K562 (cell line): ENCODE results near the gene SDC1. TPM values are rescaled to one million over a fixed set of nuclear protein-coding genes. Genes with fewer than 3 reads are reported as not detected.
A peak's percentile ranks its signal among the peaks of the same experiment; 100 is the strongest.

Source experiments
- ATAC-seq: fragments of 200-7000 bp; cut with Tn5 transposase; 3 replicates; pipeline ENCODE4 v1.9.1; 2020; ENCODE audit warnings: moderate library complexity
- BruUV-seq: library from RNA; stranded (reverse); fragments of 400-500 nt; replicated peaks from 2 replicates; lab custom pipeline; 2021; lab: Mats Ljungman, UMichigan
- CTCF ChIA-PET: fragments of 300-600 bp; formaldehyde crosslinking; extraction: SDS; loops from one replicate; lab custom pipeline; 2021; ENCODE audit warnings: low intra/inter-chr PET ratio; lab: Yijun Ruan, JAX
- POLR2A ChIA-PET: fragments of 300-600, 350-650 bp; sonication (Branson Sonifier 250); formaldehyde crosslinking; extraction: SDS; loops from one replicate; lab custom pipeline; 2021; ENCODE audit warnings: antibody characterized with exemption, inconsistent platforms; lab: Yijun Ruan, JAX
- DNase-seq, 4 experiments: peaks; one replicate each; pipeline versions ENCODE4 v3.0.0 to v3.0.0-alpha.2; 2011 to 2018; ENCODE audit warnings: low spot score in 3 of 4, mixed read lengths in 3 of 4; ENCODE audit errors: extremely low read depth in 1 of 4
- FAIRE-seq: peaks from 2 replicates; lab custom pipeline; 2011; peaks lifted over from hg19 to GRCh38; lab: Jason Lieb, UNC
- H2AFZ ChIP-seq: 2 replicates; pipeline ENCODE4 v1.6.0; 2011; ENCODE audit warnings: low read depth, low read length, control low read depth, inconsistent platforms
- H3K27ac ChIP-seq: fragments of 200-600 bp; 3 replicates; pipeline ENCODE4 v1.8.0; 2011; ENCODE audit warnings: low read depth, mild to moderate bottlenecking, control low read depth, inconsistent platforms, low read length, moderate library complexity, mixed read lengths; ENCODE audit errors: extremely low read depth
- H3K27me3 ChIP-seq, 2 experiments: fragments of 300-600 bp in 1 of 2; 2 replicates in 1 of 2; 3 replicates in 1 of 2; pipeline versions ENCODE4 v1.6.0 to v1.8.0; 2011; ENCODE audit warnings: inconsistent platforms in 2 of 2, low read length in 2 of 2, mild to moderate bottlenecking in 1 of 2, mixed read lengths in 1 of 2, moderate library complexity in 1 of 2; ENCODE audit not compliant: control insufficient read depth in 2 of 2, insufficient read depth in 2 of 2
- H3K36me3 ChIP-seq: fragments of 300-600 bp; 3 replicates; pipeline ENCODE4 v1.8.0; 2011; ENCODE audit warnings: mild to moderate bottlenecking, low read length, inconsistent platforms; ENCODE audit not compliant: control insufficient read depth, insufficient read depth
- H3K4me1 ChIP-seq, 2 experiments: fragments of 200-600 bp in 1 of 2; replicated peaks in 1 of 2; 2 replicates in 1 of 2; 3 replicates in 1 of 2; pipeline versions ENCODE4 v1.5.1 to v1.8.0; 2011; ENCODE audit warnings: inconsistent platforms in 2 of 2, low read length in 2 of 2, mild to moderate bottlenecking in 1 of 2, mixed read lengths in 1 of 2, moderate library complexity in 1 of 2; ENCODE audit not compliant: control insufficient read depth in 2 of 2, insufficient read depth in 2 of 2
- H3K4me2 ChIP-seq: 2 replicates; pipeline ENCODE4 v1.6.1; 2011; ENCODE audit warnings: low read length, control low read depth, inconsistent platforms, mixed read lengths; ENCODE audit not compliant: insufficient read depth
- H3K4me3 ChIP-seq: fragments of 200-600 bp; sonication (generic), shearing (Covaris generic); 2 replicates; pipeline ENCODE4 v1.5.1; 2016; ENCODE audit warnings: control low read depth, inconsistent platforms
- H3K79me2 ChIP-seq: fragments of 200-600 bp; 3 replicates; pipeline ENCODE4 v1.8.0; 2011; ENCODE audit warnings: low read length, inconsistent platforms; ENCODE audit not compliant: control insufficient read depth, insufficient read depth
- H3K9ac ChIP-seq, 2 experiments: 2 replicates each; pipeline versions ENCODE4 v1.6.0 to v1.6.1; 2011; ENCODE audit warnings: low read depth in 2 of 2, low read length in 2 of 2, control low read depth in 1 of 2, inconsistent platforms in 1 of 2, mild to moderate bottlenecking in 1 of 2, mixed read lengths in 1 of 2; ENCODE audit not compliant: insufficient read depth in 1 of 2
- H3K9me1 ChIP-seq: one replicate; pipeline ENCODE4 v1.6.0; 2011; ENCODE audit warnings: inconsistent platforms, mild to moderate bottlenecking, low read length, moderate library complexity; ENCODE audit not compliant: control insufficient read depth, insufficient read depth
- H3K9me3 ChIP-seq: replicated peaks from 2 replicates; pipeline ENCODE4 v1.5.1; 2011; ENCODE audit warnings: low read depth, low read length, inconsistent platforms; ENCODE audit not compliant: control insufficient read depth, insufficient read depth
- H4K20me1 ChIP-seq: replicated peaks from 2 replicates; pipeline ENCODE4 v1.6.1; 2011; ENCODE audit warnings: low read length, inconsistent platforms, mixed read lengths; ENCODE audit not compliant: control insufficient read depth, insufficient read depth
- BACH1 ChIP-seq: fragments of 200-800 bp; sonication (Bioruptor generic); IDR thresholded peaks from 2 replicates; pipeline ENCODE4 v1.6.1; 2016; ENCODE audit warnings: missing genetic modification characterization, missing compliant biosample characterization
- HMG20B ChIP-seq: fragments of 250-450 bp; sonication (Bioruptor Pico); IDR thresholded peaks from 2 replicates; pipeline ENCODE4 v1.5.0; 2021; ENCODE audit warnings: mild to moderate bottlenecking
- ZFP36 ChIP-seq: fragments of 150-350 bp; IDR thresholded peaks from 2 replicates; pipeline ENCODE4 v1.6.1; 2018; ENCODE audit warnings: low read length, low read depth; ENCODE audit not compliant: partially characterized antibody
- ZNF668 ChIP-seq: fragments of 250-450 bp; sonication (Bioruptor Pico); IDR thresholded peaks from 2 replicates; pipeline ENCODE4 v1.8.0; 2022; ENCODE audit warnings: mild to moderate bottlenecking, inconsistent platforms
- WGBS: fragments of 100-300 bp; shearing (Covaris generic); methylation state at CpG from one replicate; pipeline ENCODE4 v1.1.6; 2016; ENCODE audit warnings: low coverage, mixed read lengths; ENCODE audit not compliant: insufficient coverage; ENCODE audit errors: missing lambda C conversion rate; 5-methylcytosine and 5-hydroxymethylcytosine counted together
- in situ Hi-C: fragments of 300-500 bp; cut with MboI; formaldehyde crosslinking; loops from 4 replicates; pipeline ENCODE4 v1.15.0; 2018; ENCODE audit warnings: inconsistent platforms, mixed read lengths
- intact Hi-C: fragments of 100-400 bp; cut with micrococcal nuclease; formaldehyde crosslinking; loops from 2 replicates; pipeline ENCODE4 v1.14.2; 2022
- polyA plus RNA-seq, 8 experiments: library from polyadenylated mRNA; depleted of rRNA in 4 of 8; stranded (reverse) in 5 of 8; unstranded in 3 of 8; fragments of >200 nt; fragmentation: Nextera tagmentation in 2 of 8; fragmentation: Illumina TruSeq in 1 of 8; extraction: Ambion mirVana in 2 of 8; extraction: Trizol in 1 of 8; gene quantifications; 2 replicates each; pipeline versions ENCODE4 v1.2.1 to v1.2.3, GENCODE V29; 2011 to 2014; ENCODE audit warnings: inconsistent platforms in 1 of 8, missing spikeins in 1 of 8
- total RNA-seq, 7 experiments: library from RNA; depleted of rRNA in 6 of 7; stranded (reverse); fragments of >200 nt in 6 of 7; fragmentation: Illumina TruSeq in 2 of 7; extraction: Trizol in 2 of 7; gene quantifications; 2 replicates each; pipeline versions ENCODE4 v1.2.1 to v1.2.3, GENCODE V29; 2011 to 2021; ENCODE audit warnings: low replicate concordance in 1 of 7
- TF ChIP-seq, protein P1 (sequence below): fragments of 450-650 bp; IDR thresholded peaks from 2 replicates; pipeline ENCODE4 v1.6.1; 2016; ENCODE audit warnings: low read depth

SDC1 gene
- total and polyA plus RNA-seq, 9 of the 15 experiments (the other 6 are each of a cell fraction or from before 2014, with no cell fraction given), result 0.06 to 2.7 (median 0.49) TPM

GRCh38 chr2:20236496-20236895 lies 11.6 kb upstream of the SDC1 start:
- no peak overlapping the region for H3K4me3 ChIP-seq
- ATAC-seq, result no peak; the same call in 2 of the 3 replicates
- in situ Hi-C loops (no loop called here), intact Hi-C loops (no loop called here)
- FAIRE-seq, result no peak
- H3K9me3 ChIP-seq, result no peaks in the 10 kb centered on the region
- no TSS peak for BruUV-seq
- CTCF ChIA-PET, result no interaction called here
- H3K27ac ChIP-seq, result no peak overlapping the region
- DNase-seq, result no peak
- WGBS, result 8% methylated on average over 5 of the region's 5 CpGs
- no peaks in the 10 kb centered on the region for H3K79me2 ChIP-seq
- H3K4me2 ChIP-seq, result no peak overlapping the region
- POLR2A ChIA-PET, result no interaction called here
- no peaks in the 10 kb centered on the region for H4K20me1 ChIP-seq
- no peaks in the 10 kb centered on the region; a peak in 1 of 5 replicates for H3K4me1 ChIP-seq
- no peak for TF ChIP-seq HMG20B (CRISPR knock-in tag)
- TF ChIP-seq BACH1, result no peak
- TF ChIP-seq ZNF668 (CRISPR knock-in tag), result no peak
- no peak overlapping the region for H3K9ac ChIP-seq
- H3K27me3 ChIP-seq, result peaks cover 8 to 18% of the 10 kb centered on the region in 2 experiments; a peak in 4 of 5 replicates
- no peaks in the 10 kb centered on the region for H3K9me1 ChIP-seq
- 0 out of 2 replicates have a peak overlapping the region, but pooled peaks have one; percentile 37 for H2AFZ ChIP-seq
- H3K36me3 ChIP-seq, result no peaks in the 10 kb centered on the region

- Histone ChIP-seq H3K27ac (no peak overlapping the region), H3K4me2 (no peak overlapping the region), H3K79me2 (no peaks in the 10 kb centered on the region), H4K20me1 (no peaks in the 10 kb centered on the region), H3K9me3 (no peaks in the 10 kb centered on the region), H3K4me1 (no peaks in the 10 kb centered on the region; a peak in 1 of 5 replicates), H3K9me1 (no peaks in the 10 kb centered on the region), H3K27me3 (peaks cover 8 to 22% of the 10 kb centered on the region in 2 experiments; a peak in 4 of 5 replicates), H2AFZ (no peak overlapping the region), H3K36me3 (no peaks in the 10 kb centered on the region), H3K9ac (0 out of 4 replicates have a peak overlapping the region, but pooled peaks of 1 of the 2 experiments have one; percentile 23), H3K4me3 (no peak overlapping the region)
- DNase-seq (no peak), FAIRE-seq (no peak), ATAC-seq (peak; percentile 20; the same call in 1 of the 3 replicates)
- in situ Hi-C loops (no loop called here), intact Hi-C loops (no loop called here)
- WGBS, result 12% methylated on average over 8 of the region's 10 CpGs
- ChIA-PET CTCF (no interaction called here), POLR2A (interaction anchor here (0.7 kb wide), 1 partner anchor 10 kb away, joined by 3 read pairs; no protein-coding TSS in a partner anchor)
- no TSS peak for BruUV-seq
- TF ChIP-seq, protein P1, sequence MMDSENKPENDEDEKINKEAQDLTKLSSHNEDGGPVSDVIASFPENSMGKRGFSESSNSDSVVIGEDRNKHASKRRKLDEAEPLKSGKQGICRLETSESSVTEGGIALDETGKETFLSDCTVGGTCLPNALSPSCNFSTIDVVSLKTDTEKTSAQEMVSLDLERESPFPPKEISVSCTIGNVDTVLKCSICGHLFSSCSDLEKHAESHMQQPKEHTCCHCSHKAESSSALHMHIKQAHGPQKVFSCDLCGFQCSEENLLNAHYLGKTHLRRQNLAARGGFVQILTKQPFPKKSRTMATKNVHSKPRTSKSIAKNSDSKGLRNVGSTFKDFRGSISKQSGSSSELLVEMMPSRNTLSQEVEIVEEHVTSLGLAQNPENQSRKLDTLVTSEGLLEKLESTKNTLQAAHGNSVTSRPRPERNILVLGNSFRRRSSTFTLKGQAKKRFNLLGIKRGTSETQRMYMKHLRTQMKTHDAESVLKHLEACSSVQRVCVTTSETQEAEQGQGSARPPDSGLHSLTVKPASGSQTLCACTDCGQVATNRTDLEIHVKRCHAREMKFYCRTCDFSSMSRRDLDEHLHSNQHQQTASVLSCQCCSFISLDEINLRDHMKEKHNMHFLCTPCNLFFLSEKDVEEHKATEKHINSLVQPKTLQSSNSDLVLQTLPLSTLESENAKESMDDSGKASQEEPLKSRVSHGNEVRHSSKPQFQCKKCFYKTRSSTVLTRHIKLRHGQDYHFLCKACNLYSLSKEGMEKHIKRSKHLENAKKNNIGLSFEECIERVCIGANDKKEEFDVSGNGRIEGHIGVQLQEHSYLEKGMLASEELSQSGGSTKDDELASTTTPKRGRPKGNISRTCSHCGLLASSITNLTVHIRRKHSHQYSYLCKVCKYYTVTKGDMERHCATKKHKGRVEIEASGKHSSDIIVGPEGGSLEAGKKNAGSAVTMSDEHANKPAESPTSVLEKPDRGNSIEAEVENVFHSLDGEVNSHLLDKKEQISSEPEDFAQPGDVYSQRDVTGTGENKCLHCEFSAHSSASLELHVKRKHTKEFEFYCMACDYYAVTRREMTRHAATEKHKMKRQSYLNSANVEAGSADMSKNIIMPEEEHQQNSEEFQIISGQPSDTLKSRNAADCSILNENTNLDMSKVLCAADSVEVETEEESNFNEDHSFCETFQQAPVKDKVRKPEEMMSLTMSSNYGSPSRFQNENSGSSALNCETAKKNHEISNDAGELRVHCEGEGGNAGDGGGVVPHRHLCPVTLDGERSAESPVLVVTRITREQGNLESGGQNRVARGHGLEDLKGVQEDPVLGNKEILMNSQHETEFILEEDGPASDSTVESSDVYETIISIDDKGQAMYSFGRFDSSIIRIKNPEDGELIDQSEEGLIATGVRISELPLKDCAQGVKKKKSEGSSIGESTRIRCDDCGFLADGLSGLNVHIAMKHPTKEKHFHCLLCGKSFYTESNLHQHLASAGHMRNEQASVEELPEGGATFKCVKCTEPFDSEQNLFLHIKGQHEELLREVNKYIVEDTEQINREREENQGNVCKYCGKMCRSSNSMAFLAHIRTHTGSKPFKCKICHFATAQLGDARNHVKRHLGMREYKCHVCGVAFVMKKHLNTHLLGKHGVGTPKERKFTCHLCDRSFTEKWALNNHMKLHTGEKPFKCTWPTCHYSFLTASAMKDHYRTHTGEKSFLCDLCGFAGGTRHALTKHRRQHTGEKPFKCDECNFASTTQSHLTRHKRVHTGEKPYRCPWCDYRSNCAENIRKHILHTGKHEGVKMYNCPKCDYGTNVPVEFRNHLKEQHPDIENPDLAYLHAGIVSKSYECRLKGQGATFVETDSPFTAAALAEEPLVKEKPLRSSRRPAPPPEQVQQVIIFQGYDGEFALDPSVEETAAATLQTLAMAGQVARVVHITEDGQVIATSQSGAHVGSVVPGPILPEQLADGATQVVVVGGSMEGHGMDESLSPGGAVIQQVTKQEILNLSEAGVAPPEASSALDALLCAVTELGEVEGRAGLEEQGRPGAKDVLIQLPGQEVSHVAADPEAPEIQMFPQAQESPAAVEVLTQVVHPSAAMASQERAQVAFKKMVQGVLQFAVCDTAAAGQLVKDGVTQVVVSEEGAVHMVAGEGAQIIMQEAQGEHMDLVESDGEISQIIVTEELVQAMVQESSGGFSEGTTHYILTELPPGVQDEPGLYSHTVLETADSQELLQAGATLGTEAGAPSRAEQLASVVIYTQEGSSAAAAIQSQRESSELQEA, result no peak
- peak; percentile 81 for TF ChIP-seq ZFP36
Measured at GRCh38 chr2:20235655-20236305, 10.8 kb upstream of the SDC1 start.
